AG10803 (cell line): ENCODE results near the gene GRK3.
"Not testable (repeated sequence)": the region's sequence is repeated elsewhere in the genome, so short reads cannot be mapped to it uniquely, and the experiment has no call there.

Experiments
- DNase-seq: peaks from one replicate; pipeline ENCODE4 v3.0.0; 2010; ENCODE audit warnings: low read depth
- H3K4me3 ChIP-seq: 2 replicates; pipeline ENCODE4 v1.5.1; 2011; ENCODE audit warnings: mild to moderate bottlenecking, low read length, control low read depth
- TF ChIP-seq, protein P1 (sequence below): conservative IDR thresholded peaks from 2 replicates; pipeline ENCODE4 v1.5.1; 2011; ENCODE audit warnings: mild to moderate bottlenecking, low read length, control low read depth, inconsistent platforms

Gene GRK3

DNA sequence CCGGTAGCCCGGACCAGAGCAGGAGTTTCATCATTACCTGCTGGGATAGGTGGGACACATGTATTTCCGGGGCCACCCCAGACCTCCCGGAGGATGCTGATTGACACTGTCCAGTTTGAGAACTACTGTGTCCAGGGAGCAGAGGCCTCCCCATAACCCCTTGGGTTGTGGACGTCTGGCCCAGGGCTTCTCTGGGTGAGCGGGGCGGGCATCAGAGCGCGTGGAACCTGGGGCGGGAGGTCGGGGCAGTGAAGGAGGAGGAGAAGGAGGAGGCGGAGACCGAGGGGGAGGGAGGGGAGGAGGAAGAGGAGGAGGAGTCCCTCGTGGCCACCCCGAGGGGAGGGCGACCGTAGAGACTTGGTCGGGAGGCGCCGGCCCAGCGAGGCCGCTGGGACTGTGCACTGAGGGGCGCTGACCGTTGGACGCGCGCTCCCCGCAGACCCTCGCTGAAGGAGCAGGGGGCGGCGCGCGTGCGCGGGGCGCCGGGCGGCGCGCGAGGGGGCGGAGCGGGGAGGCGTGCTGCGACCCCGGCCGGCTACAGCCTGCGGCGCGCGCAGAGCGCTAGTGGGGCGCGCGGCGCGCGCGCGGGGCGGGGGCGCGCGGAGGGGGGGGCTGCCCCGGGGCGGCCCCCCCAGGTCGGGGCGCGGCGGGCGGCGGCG, at the start of gene GRK3:
Gene GRK3, plus strand, starts transcription at position 356 of the 659 bp plus-strand sequence. CDS start 366 bp downstream, outside the sequence.
- peak; percentile 13 for DNase-seq
- peak within 1 kb of the TSS; percentile 56 for H3K4me3 ChIP-seq

DNA sequence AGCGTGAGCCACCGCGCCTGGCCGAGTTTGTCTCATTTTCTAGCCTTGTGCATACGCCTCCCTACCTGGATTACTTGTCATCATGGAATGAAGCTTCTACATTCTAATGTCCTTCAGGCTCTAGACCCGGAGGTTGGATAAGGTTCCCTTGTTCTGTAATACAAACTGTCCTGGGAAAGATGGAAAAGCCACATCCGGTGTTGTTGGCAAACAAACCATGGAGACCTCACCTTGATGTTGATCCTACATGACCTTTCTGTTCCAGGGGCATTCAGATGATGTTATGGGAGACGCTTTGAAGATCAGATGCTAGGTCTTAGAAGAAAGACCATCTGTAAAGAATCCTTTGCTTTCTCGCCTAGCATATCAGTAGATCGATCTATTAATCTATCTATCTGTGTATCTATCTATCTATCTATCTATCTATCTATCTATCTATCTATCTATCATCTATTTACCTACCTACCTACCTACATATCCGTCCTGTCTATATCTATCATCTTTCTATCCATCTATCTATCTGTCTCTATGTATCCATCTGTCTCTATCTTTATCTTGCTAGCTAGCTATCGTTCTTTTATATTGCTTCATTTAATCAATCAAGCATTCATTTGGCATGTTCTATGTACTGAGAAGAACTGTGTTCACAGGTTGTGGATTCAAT, 46.3 kb upstream of the GRK3 start:
- H3K4me3 ChIP-seq: no peak overlapping the region
- DNase-seq: no peak
- TF ChIP-seq, protein P1, sequence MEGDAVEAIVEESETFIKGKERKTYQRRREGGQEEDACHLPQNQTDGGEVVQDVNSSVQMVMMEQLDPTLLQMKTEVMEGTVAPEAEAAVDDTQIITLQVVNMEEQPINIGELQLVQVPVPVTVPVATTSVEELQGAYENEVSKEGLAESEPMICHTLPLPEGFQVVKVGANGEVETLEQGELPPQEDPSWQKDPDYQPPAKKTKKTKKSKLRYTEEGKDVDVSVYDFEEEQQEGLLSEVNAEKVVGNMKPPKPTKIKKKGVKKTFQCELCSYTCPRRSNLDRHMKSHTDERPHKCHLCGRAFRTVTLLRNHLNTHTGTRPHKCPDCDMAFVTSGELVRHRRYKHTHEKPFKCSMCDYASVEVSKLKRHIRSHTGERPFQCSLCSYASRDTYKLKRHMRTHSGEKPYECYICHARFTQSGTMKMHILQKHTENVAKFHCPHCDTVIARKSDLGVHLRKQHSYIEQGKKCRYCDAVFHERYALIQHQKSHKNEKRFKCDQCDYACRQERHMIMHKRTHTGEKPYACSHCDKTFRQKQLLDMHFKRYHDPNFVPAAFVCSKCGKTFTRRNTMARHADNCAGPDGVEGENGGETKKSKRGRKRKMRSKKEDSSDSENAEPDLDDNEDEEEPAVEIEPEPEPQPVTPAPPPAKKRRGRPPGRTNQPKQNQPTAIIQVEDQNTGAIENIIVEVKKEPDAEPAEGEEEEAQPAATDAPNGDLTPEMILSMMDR: no peak

More for the DNA sequence above, at the start of gene GRK3:
- TF ChIP-seq, protein P1: no peak

DNA sequence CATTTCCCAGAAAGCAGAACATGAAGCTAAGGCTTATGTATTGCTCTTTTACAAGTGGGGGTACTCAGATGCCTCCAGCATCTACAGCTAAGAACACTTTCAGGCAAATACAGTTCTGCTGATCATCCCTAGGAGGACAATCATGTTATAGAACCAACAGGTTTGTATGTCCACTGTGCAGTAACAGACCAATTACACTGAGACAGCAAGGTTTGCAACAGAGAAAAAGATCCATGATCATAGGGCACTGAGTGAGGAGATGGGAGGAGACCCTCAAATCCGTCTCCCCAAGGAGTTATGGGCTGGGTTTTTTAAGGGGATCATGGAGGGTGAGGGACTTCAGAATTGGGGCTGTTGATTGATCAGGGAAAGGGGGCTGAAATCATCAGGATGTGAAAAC, 39.1 kb upstream of the GRK3 start:
- no peak for DNase-seq
- TF ChIP-seq, protein P1: no peak
- no peak overlapping the region for H3K4me3 ChIP-seq

DNA sequence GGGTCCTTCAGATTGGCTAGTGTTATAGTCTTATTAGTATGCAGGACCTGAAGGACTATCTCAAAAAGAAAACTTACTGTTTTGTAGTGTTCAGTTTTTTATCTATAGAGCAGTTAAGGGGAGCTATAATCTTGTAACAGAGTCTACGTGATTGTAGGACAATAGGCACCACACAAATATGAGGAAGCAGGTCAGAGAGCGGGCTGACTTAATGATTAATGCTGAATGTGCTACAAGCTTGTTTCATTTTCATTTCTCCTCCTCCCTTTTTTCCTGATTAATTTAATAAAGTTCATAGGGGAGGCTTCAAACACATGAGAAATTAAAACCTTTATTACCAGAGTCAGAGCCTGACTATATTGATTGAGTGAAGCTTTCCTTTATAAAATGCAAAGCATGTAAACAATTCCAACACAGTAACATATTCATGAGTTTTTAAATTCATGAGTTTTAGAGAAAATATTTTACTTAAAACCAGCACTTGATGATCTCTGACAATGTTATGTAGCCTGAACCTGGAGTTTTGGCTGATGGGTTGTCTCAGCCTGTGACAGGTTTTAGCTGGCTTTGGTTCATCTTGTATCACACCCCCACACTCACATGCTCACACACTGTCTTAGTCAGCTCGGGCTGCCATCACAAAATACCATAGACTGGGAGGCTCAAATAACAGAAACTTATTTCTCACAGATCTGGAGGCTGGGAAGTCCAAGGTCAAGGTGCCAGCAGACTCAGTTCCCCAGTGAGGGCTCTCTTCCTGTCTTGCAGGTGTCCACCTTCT, 38.5 kb upstream of the GRK3 start:
- not testable (repeated sequence) for H3K4me3 ChIP-seq, DNase-seq

DNA sequence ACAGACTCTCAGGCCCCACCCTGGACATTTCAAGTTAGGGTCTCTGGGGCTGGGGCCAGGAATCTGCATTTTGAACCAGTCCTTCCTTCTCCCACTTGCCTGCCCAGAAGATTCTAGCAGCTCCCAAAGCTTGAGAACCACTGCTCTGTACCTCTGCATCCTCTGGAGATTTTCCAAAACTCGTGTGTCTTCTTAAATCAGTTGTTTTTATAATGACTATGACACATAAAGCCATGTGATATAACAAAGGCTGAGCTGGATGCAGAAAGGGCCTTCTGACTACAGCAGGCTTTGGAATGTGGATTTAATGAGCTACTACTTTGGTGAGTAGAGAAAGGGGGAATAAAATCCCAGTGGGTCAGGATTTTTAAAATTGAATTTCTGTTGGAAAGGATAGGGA, 37.5 kb upstream of the GRK3 start:
- DNase-seq: not testable (repeated sequence)

DNA sequence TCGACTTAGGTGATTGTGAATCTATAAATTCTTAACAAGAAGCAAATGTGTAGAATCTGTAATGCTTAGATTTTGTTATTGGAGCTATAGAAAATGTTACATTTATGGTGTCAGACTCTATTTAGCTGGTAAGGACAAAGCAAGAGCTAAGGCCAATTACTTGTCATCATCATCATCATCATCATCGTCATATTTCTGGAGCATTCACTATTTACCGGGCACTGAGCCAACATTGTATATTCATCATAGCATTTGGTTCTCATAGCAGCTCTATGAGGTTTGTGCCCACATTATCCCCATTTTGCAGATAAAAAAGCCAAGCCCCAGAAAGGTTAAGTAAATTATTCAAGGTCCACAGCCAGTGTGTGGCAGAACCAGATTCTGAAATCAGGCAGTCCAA, 36.4 kb upstream of the GRK3 start:
- DNase-seq, H3K4me3 ChIP-seq: not testable (repeated sequence)

More for the DNA sequence above, 37.5 kb upstream of the GRK3 start:
- not testable (repeated sequence) for H3K4me3 ChIP-seq

DNA sequence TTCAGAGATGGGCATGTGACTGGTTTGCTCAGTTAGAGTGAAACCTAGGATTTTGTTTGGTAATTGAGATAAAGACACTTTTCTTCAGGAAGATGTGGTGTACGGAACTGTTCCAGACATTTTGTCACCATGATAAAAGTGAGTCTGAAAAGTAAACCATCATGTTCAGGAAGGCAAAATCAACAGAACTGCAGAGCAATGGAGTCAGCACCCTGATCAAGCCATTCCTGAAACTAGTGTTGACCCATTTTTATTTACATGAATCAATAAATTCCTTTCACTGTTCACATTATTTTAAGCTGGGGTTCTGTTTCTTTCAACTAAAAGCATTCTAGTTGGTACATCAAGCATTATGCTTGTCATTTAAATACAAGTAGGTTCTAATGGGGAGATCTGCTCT, 35.4 kb upstream of the GRK3 start:
- not testable (repeated sequence) for H3K4me3 ChIP-seq, DNase-seq

DNA sequence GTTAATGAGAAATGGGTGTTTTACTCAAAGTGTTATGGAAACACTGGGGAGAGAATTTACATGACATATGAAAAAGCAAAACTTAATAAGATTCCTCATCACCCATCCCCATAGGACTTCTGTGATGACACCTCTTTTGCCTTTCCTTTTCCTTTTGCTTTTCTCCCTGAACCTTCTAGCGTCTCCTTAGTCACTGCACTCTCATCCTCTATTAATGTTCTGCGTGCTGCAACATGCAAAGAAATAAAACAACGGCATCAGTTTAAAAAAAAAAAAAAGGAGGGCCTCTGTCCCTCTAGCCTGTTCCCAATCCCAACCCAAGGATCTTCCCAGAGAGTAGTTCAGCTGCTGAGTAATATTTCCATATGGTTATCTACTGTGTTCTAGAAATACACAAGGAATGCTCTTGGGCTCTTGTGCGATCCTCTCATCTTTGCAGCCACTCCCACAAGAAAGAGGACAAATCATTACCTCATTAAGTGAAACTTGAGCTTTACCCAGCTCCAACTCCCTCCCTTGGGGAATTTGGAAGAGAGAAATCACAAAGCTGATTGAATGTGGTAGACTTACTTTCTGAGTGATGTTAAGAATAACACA, 34.8 kb upstream of the GRK3 start:
- not testable (repeated sequence) for H3K4me3 ChIP-seq, DNase-seq

DNA sequence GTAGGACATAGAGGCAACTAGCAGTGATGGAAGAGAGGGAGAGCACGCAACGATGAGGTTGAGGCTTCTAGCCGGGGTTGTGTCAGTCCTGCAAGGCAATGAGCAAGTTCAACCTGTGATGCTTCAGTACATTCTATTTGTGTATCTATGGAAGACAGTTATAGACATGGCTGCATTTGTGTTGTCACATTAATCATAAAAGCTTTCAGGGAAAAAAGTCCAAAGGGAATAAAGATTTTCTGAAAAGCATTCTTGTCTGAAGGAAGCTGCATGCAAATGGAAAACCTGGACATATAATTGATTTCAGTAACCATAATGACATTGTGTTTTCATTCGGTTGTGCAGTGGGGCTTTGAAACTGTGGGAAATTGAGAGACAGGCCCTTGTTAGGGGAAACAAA, 32.8 kb upstream of the GRK3 start:
- H3K4me3 ChIP-seq, DNase-seq: not testable (repeated sequence)

DNA sequence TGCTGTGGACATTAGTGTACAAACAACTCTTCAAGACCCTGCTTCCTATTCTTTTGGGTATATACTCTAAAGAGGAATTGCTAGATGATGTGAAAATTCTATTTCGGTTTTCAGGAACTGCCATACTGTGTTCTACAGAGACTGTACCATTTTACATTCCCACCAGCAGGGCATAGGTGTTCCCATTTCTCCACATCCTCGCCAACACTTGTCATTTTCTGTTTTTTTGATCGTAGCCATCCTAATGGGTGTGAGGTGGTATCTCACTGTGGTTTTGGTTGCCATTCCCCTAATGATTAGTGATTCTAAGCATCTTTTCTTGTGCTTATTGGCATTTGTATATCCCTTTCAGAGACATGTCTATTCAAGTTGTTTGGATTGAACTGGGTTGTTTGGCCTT, 29.8 kb upstream of the GRK3 start:
- TF ChIP-seq, protein P1: no peak
- no peak overlapping the region for H3K4me3 ChIP-seq
- no peak for DNase-seq
